Cardiac fibroblast (primary cell): ENCODE measurements around the gene PRTFDC1.
A peak's percentile ranks its signal among the peaks of the same experiment; 100 is the strongest.

Experiments used
- DNase-seq, 2 donors: peaks; one replicate each; pipeline versions ENCODE4 v3.0.0 to v3.0.0-alpha.2; 2010; ENCODE audit warnings: low read depth in 2 of 2
- H3K4me3 ChIP-seq, 2 donors: replicated peaks in 1 of 2; 1 replicate in 1 of 2; 2 replicates in 1 of 2; pipeline ENCODE4 v1.5.1; 2011; ENCODE audit warnings: low read depth in 2 of 2, low read length in 2 of 2, mild to moderate bottlenecking in 2 of 2, moderate library complexity in 1 of 2
- CTCF ChIP-seq: IDR thresholded peaks from one replicate; pipeline ENCODE4 v1.5.1; 2011; ENCODE audit warnings: low read depth, mild to moderate bottlenecking, low read length, inconsistent platforms

PRTFDC1 gene

DNA sequence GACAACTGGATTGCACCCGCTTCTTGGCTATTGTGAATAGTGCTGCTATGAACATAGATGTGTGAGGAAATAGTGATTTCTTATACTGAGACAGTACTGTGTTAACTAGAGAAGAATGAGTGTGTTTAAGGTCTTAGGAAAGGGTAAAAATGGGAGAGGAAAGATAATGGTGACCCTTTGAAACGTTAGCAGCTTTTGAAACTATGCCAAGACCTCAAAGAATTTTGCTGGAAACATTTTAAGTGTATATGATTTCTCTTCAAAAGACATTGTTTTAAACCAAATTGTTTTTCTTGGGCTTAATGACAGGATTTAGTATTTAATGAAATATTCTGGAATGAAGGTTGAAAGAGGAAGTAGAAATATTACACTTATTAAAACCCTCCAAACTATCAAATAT lies 127.9 kb downstream of the PRTFDC1 start:
- no peak for TF ChIP-seq CTCF
- H3K4me3 ChIP-seq = no peak overlapping the region
- peak in 1 of 2 donors; percentile 37 for DNase-seq

- H3K4me3 ChIP-seq = no peak overlapping the region
- peak in 1 of 2 donors; percentile 52 for DNase-seq
- no peak for TF ChIP-seq CTCF
Measured at GRCh38 chr10:24824124-24824523, 128.3 kb downstream of the PRTFDC1 start.

- DNase-seq = no peak
- H3K4me3 ChIP-seq = no peak overlapping the region
- TF ChIP-seq CTCF = no peak
Measured at GRCh38 chr10:24822590-24822989, 129.8 kb downstream of the PRTFDC1 start.

GRCh38 chr10:24821986-24822385 lies 130.4 kb downstream of the PRTFDC1 start:
- no peak overlapping the region for H3K4me3 ChIP-seq
- peak in 1 of 2 donors; percentile 69 for DNase-seq
- no peak for TF ChIP-seq CTCF

- no peak for DNase-seq
- no peak overlapping the region for H3K4me3 ChIP-seq
- no peak for TF ChIP-seq CTCF
Measured at GRCh38 chr10:24816868-24817396, 135.5 kb downstream of the PRTFDC1 start.

DNA sequence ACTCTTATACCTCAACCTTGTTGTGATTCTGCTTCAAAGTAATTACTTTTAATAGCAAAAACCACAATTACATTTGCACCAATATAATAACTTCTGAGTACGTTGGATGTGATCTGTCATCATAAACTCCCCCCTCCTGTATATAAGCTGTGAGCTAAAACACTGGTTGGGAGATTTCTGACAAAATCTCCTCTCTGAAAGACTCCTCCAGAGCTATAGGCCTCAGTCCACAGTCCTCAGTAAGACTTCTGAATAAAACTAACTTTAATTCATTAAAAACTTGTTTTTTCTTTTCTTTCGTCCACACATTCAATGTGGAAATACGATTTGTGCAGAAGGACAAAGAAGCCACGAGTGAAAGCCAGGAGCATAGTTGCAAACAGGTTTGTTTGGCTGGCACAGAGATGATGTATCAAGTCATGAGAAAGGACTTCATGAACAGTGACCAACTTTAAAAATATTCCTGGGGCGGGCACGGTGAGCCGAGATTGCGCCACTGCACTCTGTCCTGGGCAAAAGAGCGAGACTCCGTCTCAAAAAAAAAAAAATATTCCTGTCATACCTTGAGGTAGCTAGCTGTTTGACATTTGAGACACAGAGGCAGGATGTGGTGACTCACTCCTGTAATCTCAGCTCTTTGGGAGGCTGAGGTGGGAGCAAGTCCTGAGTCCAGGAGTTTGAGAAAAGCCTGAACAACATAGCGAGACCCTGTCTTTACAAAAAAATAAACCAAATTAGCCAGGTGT lies 137.7 kb downstream of the PRTFDC1 start:
- TF ChIP-seq CTCF = no peak
- DNase-seq = peak; percentile 44 to 75
- H3K4me3 ChIP-seq = no peak overlapping the region
